8988T (cell line): ENCODE data around the gene ZNF608.

Source experiments
- DNase-seq: peaks from one replicate; pipeline ENCODE4 v3.0.0; 2011

ZNF608 gene

DNA sequence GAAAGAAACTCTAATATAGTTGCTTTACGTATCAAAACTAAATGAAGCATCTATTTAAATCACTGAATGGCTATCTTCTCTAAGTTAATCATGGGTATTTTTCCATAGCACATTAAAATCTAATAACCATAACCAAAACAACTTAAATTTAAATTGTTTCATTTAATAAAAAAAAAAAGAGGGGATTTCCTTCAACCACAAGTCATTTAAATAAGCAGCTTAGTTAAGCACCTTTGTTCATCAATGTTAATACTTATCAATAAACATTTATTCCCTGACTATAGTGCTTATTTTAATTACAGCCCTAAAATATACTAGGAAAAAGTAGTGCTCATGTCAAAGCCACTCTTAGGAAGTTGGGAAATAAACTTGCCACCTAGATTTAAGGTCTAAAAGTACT is 30.3 kb downstream of the ZNF608 start:
- DNase-seq, result no peak

- no peak for DNase-seq
Measured at GRCh38 chr5:124714910-124715309, 31.5 kb downstream of the ZNF608 start.

GRCh38 chr5:124713595-124713994 is 32.8 kb downstream of the ZNF608 start:
- DNase-seq, result no peak

GRCh38 chr5:124712731-124713305 is 33.6 kb downstream of the ZNF608 start:
- DNase-seq, result no peak

DNA sequence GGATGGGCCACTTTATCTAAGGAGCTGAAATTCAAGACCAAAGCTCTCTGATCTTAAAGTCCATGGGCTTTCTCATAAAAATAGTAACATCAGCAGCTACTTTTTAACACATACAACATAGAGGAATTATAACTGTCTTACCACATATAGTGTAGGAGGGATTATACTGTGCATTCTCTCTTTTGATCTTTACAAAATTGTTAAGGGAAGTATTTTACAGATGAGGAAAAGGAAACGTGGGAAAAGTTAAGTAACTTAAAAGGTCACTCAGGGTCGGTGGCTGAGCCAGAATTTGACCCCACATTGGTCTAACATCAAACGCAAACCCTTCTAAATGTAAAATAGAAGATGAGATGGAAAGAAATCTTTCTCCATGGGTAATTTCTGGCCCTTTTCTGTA is 38.4 kb downstream of the ZNF608 start:
- DNase-seq, result no peak

GRCh38 chr5:124707520-124707919 is 38.9 kb downstream of the ZNF608 start:
- no peak for DNase-seq

DNA sequence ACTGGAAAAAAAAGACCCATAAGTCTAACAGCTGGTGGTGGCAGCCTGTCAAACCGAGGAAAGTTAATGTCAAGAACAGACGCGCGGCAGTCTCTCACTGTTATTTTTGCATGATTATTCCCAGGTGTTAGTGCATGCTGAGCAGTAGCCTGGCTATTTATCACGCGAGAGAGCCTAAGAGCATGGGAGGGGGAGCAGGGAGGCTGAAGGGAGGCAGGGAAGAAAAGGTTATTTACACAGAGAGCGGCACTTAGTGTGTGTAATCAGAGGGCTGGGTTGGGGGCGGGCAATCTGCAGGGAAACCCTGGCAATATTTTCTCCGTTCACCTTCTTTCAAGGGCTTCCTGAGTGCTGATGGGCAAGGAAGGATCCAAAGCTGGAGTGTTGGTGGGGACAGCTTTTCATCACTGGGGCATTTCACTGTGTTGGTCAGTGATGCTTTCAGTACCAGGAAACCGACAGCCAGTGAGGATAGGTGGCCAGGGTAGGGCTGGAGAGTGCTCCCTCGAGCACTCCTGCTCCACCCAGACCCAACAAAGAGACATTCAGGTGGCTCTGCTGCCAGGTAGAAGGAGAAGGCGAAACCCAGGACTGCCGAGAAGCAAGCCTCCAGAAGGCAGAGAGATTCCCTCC is 39.6 kb downstream of the ZNF608 start:
- DNase-seq, result no peak

GRCh38 chr5:124706051-124706450 is 40.4 kb downstream of the ZNF608 start:
- DNase-seq, result no peak

GRCh38 chr5:124705577-124705976 is 40.9 kb downstream of the ZNF608 start:
- DNase-seq, result no peak

- no peak for DNase-seq
Measured at GRCh38 chr5:124704594-124705284, 41.7 kb downstream of the ZNF608 start.

DNA sequence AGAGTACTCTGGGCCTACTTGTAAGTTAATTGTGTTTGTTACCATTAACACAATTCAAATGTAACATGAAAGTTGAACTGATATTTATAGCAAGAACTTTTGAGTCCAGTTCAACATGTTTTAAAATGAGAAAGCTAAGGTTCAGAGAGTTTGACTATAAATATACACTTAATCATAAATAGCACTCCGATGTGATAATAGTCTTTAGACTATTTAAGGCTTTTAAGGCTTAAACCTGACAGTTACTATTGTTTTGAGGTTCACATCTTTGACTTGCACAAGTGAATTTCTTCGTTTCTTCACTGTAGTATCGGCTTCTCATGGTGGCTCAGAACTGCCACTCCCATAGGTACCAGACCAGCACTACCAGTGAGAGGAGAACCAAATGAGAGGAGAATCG is 42.4 kb downstream of the ZNF608 start:
- no peak for DNase-seq

DNA sequence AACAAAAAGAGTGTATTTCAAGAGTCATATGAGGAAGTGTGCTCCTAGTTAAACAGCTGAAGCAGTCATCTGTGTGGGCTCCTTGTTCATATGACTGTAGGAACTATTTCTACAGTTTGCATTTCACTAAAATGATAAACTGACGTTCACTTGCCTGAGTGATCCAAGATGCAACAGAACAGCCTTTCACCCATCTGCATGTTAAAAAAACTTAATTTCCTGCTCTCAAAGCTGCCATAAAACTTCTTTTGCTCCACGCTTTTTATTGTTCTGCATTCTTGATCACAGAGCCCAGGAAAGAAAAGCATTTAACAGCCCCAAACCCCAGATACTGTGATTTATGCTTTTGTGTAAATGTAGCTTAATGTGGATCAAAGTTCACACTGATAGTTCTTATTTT is 43.9 kb downstream of the ZNF608 start:
- DNase-seq, result no peak

DNA sequence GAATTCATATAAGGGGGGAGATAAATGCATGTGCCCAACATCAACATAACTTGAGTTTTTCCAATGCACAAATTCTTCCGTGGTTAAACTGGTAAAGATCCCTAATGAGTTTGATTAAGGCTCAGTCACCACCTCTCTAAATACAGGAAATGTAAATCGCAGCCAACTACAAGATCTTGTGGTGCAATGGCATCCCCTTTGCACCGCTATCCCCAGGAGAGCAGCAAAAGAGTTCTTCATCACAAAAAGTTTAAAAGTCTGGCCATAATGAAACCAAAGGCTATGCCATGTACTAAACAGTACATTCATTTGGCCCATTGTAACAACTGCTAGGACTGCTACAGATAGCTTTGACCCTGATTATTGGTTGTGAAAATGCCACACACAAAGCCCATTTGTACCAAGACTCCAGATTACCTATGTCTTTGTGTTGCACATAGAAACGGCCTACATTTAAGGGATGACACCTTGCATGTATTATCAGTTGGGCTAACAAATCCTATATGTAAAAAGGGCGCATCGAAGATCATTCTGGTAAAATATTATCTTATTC is 44.5 kb downstream of the ZNF608 start:
- no peak for DNase-seq

GRCh38 chr5:124701016-124701415 is 45.4 kb downstream of the ZNF608 start:
- no peak for DNase-seq

DNA sequence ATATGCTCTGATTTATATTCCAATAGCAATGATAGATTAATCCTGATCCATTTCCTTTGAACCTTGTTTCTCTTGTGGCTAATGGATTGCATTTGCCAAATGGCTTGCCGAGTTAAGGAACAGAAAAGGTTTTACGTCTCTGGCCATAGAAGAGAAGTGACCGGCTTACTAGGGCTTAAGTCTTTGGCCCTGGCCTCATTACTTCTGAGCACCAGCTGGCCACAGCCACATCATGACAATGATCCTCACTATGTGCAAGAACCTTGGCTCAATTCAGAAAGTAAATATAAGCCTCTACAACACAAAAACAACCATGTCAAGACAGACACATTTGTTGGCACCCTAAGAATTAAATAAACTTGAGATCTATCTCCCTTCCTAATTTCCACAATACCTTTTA is 46.1 kb downstream of the ZNF608 start:
- no peak for DNase-seq

DNA sequence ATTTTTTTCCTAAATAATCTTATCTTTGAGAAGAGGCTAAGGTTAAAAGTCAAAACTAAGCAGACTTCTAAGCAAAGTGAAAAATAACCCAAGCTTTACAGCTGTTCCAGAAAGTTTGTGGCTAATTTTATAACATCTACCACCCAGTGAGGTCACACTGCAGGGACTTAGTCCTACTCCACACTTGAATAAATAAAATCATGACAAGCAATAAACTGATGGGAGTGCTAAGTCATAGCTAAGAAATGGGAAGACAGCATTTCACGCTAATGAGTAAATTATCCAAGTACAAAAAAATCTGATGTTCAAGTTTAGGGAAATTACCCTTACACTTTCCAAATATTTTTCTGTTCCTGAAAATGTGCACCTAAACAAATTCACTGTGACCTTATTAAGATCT is 47.7 kb downstream of the ZNF608 start:
- no peak for DNase-seq

DNA sequence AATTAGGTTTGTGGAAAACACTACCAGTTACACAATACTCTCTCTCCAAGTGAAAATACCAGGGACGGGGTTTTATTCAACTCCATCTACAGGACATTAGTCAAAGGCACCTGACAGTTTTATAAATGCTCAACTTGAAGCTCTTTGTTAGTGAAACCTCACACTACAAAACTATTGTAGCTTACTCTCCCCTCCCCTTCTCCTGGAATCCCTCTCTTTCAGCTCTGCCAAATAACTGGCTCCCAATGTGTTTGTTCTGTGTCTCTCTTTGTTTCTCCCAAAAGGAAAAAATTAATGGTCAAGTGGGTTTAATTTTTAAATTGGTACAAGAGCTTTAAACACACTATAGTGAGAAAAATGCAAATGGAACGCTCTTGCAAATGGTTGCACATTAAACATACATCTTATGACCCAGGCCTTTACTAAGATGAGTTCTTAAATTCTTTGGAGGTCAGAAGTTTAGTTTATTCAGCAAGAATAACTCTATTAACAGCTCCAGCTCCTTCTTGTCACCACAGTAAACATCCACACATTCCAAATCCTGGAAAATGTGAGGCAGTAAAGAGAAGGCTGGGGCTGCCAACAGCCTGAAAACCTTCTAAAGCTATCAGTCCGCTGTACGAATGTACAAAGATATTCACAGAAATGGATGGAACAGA is 48.4 kb downstream of the ZNF608 start:
- no peak for DNase-seq

GRCh38 chr5:124697501-124697900 is 48.9 kb downstream of the ZNF608 start:
- no peak for DNase-seq

DNA sequence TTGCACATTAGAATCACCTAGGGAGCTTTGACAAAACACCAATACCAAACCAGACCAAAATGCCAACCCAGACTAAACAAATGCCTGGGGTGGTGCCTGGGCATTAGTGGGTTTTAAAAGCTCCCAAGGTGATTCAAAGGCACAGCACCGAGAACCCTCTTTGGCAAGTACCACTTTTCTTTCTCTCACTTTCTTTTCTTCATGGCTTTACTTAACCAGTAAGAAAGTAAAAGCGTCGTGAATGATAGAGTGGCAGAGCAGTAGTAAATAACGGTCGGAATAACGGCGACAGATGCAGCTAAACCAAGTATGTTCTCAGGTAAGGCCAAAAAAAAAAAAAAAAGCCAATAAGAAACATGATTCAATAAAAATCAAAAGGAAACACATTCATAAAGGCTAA is 49.5 kb downstream of the ZNF608 start:
- no peak for DNase-seq
